Gastroesophageal sphincter (tissue), 3 donors: ENCODE measurements around the gene PATJ.

Experiments
- POLR2A ChIP-seq, 2 donors: fragments of 450-650 bp; IDR thresholded peaks; one replicate each; pipeline ENCODE4 v1.6.1; 2017; ENCODE audit warnings: antibody characterized with exemption in 2 of 2, mild to moderate bottlenecking in 2 of 2, moderate library complexity in 1 of 2
- POLR2AphosphoS5 ChIP-seq: sonication (generic); formaldehyde crosslinking; IDR thresholded peaks from one replicate; pipeline ENCODE4 v1.6.1; 2017; ENCODE audit warnings: antibody characterized with exemption
- TF ChIP-seq, protein P1 (sequence below), 4 experiments: fragments of 200-600 bp in 2 of 4; fragments of 450-650 bp in 2 of 4; sonication (generic) in 1 of 4; IDR thresholded peaks; one replicate each; pipeline ENCODE4 v1.5.1; 2017 to 2019; ENCODE audit warnings: antibody characterized with exemption in 4 of 4, mild to moderate bottlenecking in 2 of 4, moderate library complexity in 2 of 4

DNA sequence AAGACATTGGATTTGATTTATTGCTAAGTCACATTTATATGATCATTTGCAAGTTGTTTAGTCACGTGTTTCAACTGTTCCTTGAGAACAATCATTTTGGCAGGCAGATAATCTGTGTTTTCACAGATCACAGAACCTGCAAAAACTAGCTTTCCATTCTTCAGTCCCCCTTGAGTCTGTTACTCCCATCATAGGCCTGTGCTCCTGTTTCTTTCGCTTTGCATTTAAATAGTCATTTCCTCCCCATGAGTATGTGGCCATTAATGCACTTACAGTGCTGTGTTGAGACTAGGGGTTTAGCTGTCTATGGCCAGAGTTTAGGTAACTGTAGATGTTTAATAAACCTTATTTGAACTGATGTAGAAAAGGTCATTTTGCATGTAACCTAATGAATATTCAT lies 214.5 kb downstream of the PATJ start:
- TF ChIP-seq, protein P1, sequence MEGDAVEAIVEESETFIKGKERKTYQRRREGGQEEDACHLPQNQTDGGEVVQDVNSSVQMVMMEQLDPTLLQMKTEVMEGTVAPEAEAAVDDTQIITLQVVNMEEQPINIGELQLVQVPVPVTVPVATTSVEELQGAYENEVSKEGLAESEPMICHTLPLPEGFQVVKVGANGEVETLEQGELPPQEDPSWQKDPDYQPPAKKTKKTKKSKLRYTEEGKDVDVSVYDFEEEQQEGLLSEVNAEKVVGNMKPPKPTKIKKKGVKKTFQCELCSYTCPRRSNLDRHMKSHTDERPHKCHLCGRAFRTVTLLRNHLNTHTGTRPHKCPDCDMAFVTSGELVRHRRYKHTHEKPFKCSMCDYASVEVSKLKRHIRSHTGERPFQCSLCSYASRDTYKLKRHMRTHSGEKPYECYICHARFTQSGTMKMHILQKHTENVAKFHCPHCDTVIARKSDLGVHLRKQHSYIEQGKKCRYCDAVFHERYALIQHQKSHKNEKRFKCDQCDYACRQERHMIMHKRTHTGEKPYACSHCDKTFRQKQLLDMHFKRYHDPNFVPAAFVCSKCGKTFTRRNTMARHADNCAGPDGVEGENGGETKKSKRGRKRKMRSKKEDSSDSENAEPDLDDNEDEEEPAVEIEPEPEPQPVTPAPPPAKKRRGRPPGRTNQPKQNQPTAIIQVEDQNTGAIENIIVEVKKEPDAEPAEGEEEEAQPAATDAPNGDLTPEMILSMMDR (IDR thresholded peaks at IDR 0.05): no peak
- TF ChIP-seq POLR2AphosphoS5 (no peak), POLR2A (IDR thresholded peaks at IDR 0.05) (no peak)
